Retinal pigment epithelial cell (primary cell): Measurements from ENCODE around the gene NUDT7.

ENCODE experiments used
- DNase-seq: peaks from one replicate; pipeline ENCODE4 v3.0.0-alpha.2; 2010; ENCODE audit warnings: low read depth
- H3K4me3 ChIP-seq: 2 replicates; pipeline ENCODE4 v1.5.1; 2011; ENCODE audit warnings: mild to moderate bottlenecking, low read length, control low read depth, moderate library complexity
- CTCF ChIP-seq: conservative IDR thresholded peaks from 2 replicates; pipeline ENCODE4 v1.5.1; 2011; ENCODE audit warnings: low read depth, low read length, control low read depth, inconsistent platforms

Gene NUDT7

GRCh38 chr16:77759821-77760220, 37.5 kb downstream of the NUDT7 start:
- TF ChIP-seq CTCF = no peak
- no peak overlapping the region for H3K4me3 ChIP-seq
- no peak for DNase-seq

GRCh38 chr16:77760800-77761199, 38.5 kb downstream of the NUDT7 start:
- no peak for DNase-seq
- H3K4me3 ChIP-seq = no peak overlapping the region
- TF ChIP-seq CTCF = no peak

GRCh38 chr16:77761204-77761603, 38.9 kb downstream of the NUDT7 start:
- DNase-seq = no peak
- TF ChIP-seq CTCF = no peak
- H3K4me3 ChIP-seq = no peak overlapping the region

GRCh38 chr16:77762262-77762661, 39.9 kb downstream of the NUDT7 start:
- DNase-seq = no peak
- no peak for TF ChIP-seq CTCF
- H3K4me3 ChIP-seq = no peak overlapping the region

- no peak for DNase-seq
- no peak for TF ChIP-seq CTCF
- H3K4me3 ChIP-seq = no peak overlapping the region
Measured at GRCh38 chr16:77763994-77764393, 41.7 kb downstream of the NUDT7 start.

- H3K4me3 ChIP-seq = no peak overlapping the region
- DNase-seq = no peak
- TF ChIP-seq CTCF = no peak
Measured at GRCh38 chr16:77767211-77767610, 44.9 kb downstream of the NUDT7 start.

- no peak overlapping the region for H3K4me3 ChIP-seq
- DNase-seq = no peak
- TF ChIP-seq CTCF = no peak
Measured at GRCh38 chr16:77767826-77768225, 45.5 kb downstream of the NUDT7 start.
